GM21619 (cell line): ENCODE results near the gene ZCCHC17.
"Not testable (repeated sequence)": the region's sequence is repeated elsewhere in the genome, so short reads cannot be mapped to it uniquely, and the experiment has no call there.

Source experiments
- ATAC-seq: cut with Tn5 transposase; IDR thresholded peaks from one replicate; pipeline ENCODE4 v1.9.1; 2021; ENCODE audit not compliant: unreplicated experiment

Gene ZCCHC17

DNA sequence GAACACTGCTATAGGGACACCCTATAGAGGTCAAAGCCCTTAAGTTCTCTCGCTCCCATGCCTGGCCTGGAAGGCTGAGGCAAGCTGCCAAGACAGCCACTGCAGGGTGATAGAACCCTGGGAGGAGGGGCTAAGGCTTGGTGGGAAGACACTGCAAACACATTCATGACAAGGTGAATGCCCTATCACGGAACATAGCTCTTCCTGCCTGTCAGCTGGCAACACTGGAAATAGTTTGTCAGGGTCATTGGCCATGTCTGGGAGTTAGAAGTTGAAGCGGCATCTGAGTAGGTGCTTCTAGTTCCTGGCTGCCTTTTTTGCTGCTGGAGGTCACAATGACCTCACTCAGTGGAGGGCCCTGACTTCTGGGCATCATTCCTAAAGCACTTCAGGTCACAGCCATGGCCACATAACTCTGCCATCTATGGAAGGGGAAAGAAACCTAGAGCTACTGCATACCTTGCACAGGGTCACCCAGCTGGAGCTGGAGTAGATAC lies 71.8 kb downstream of the ZCCHC17 start:
- no peak for ATAC-seq

DNA sequence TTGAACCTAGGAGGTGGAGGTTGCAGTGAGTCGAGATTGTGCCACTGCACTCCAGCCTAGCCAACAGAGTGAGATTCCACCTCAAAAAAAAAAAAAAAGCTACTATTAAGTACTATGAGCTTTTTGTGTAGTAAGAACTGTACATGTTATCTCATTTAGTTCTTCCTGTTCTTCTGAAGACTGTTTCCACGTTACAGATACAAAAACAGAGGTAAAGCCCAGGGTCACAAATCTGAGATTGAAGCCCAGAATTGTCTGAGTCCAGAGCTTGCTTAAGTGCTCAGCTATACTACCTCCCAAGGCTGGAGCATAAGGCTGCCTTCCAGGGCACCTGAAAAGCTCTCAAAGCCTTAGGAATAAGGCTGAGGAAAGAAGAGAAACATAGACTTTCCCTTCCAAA lies 73.2 kb downstream of the ZCCHC17 start:
- ATAC-seq: no peak

DNA sequence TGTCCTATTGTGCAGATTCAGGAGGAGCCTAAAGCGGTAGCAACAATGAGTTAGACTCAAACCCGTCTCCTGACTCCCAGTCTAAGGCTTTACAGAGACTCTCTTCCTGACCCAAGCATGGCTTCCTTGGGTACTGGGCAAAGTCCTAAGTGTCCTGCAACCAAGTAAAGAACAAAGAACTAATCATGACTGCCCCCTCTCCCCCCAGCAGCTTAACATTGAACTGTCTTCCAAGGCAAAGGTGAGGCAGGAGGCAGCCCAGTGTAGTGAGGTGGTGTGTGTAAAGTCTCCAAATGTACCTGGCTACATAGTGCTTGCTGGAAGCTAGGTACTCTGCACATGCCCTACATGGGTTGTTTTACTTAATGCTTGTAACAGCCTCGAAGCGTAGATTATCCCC lies 73.7 kb downstream of the ZCCHC17 start:
- ATAC-seq: no peak

DNA sequence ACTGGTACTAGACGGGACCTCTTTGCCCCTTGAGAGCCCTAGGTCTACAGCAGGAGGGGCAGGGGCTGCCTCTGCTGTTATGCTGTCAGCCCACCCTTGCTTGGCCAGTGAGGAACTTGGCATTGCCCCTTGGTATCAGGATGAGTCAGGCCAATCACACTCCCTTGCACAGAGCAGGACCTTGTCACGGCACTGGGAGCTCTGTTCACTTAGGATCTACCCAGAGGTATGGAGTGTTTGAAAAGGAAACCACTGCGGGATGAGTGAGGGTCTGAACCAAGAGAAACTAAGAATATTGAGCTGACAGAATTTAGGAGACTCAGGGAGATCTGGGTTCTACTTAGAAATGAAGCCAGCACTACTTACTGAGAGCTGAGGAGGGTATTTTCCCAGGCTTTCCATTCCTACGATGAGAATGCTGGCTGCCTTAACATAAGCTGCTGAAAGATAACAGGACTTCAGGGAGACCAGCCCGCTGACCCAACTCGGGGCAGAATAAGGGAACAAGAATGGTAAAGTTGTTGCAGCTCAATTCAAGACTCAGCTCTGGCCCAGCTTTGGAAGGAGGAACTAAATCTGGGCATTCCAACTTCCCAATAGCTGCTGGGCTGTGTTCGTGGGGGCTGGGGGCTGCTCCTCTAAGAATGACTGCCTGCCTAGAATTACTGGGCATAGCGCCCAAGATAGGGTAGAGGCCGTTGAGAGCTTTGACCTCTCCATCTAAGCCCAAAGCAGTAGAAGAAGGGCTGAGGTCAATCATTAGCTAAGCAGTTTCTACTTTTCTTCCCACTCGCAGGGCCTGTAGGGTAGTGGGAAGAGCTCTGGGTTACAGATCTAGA lies 74.5 kb downstream of the ZCCHC17 start:
- ATAC-seq: no peak

DNA sequence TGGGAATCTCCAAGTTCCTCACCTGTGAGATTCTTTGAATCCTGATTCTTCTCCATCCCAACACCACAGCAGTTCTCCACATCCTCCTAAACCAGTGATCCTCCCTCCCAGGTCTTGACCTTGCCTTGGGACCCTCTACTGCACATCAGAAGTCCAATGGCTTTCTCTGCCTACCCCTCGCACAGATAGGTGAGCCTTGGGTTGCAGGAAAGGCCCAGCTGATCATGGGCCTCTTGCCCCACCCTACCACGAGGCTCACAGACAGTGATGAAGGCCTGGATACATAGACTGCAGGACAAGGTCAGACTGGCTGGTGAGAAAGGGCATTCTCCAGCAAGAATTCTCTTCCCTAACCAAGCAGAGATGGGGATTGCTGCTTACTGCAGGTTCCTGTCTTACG lies 75.2 kb downstream of the ZCCHC17 start:
- no peak for ATAC-seq

DNA sequence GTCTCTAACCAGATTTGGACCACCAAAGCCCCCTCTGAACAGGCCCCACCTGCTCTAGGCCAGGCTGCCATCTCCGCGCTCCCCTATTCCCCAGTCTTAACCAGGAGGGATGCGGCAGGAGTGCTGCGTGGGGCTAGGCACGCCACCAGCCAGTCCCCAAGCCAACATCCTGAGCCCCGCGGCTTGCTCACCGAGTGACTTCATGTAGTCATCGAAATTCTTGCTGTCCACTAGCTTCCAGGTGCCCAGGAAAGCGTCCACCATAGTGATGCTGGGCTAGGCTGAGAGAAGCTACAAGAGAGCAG lies 75.9 kb downstream of the ZCCHC17 start:
- no peak for ATAC-seq

DNA sequence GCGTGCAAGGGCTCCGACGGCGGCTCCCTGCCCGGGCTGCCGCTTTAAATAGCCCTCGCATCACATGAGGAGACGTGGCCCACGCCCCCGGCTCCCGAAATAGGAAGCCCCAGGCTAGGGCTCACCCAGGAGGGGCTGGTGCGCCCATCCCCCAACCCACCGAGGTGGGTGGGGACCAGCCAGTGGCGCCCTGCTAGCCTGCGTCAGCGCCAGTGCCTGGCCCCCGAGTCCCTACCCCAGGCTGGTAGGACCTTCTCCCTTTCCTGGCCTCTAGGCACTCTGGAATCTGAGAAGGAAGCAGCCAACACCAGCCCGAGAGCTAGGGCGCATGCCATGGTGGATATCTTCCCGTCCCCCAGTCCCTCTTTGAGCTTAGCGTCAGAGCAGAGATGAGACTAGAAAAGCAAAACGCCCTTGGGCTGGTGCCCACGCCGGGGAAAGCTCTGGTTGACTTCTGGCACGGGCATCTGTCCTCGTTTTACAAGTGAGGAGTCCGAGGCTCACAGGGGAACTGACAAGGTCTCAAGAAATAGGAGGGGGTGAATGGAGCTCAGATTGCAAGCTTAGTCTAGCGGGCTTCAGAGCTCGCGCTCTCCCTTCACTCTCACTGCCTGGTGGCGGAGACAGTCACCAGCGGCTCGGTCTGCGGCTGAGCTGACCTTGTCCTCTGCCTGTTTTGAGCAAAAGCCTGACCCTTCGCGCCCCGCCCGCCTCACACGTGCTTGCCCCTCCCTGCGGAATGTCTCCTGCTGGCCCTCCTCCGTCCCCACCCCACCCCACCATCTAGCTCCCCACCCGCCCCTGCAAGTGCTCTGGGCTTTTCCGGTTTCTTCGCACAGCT lies 76.4 kb downstream of the ZCCHC17 start, which contains the start of gene FABP3:
Gene FABP3, minus strand, starts transcription at position 21 of the 841 bp plus-strand sequence. CDS start 62 bp downstream, outside the sequence.
- ATAC-seq: no peak

DNA sequence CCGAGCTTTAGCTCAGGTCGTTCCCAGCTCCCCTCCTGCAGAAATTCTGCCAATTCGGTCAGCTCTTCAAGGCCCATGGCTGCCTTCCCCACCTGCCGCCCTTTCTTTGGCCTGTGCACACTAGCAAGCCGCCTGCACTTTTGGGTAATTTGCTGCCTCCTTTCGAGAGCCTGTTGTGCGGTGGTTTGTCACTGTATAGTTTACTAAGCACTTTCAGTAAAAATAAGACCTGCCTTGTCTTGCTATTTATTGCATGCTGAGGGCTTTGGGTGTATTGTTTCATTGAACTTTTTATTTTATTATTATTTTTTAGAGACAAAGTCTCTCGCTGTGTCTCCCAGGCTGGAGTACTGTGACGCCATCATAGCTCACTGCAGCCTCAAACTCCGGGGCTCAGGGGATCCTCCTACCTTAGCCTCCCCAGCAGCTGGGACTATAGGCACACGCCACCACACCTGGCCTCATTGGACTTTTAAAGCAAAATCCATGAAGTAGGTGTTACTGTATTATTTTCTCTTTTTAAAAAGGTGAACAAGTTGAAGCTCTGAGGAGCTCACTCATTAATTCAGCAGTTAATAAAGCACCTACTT lies 77.2 kb downstream of the ZCCHC17 start:
- ATAC-seq: no peak

DNA sequence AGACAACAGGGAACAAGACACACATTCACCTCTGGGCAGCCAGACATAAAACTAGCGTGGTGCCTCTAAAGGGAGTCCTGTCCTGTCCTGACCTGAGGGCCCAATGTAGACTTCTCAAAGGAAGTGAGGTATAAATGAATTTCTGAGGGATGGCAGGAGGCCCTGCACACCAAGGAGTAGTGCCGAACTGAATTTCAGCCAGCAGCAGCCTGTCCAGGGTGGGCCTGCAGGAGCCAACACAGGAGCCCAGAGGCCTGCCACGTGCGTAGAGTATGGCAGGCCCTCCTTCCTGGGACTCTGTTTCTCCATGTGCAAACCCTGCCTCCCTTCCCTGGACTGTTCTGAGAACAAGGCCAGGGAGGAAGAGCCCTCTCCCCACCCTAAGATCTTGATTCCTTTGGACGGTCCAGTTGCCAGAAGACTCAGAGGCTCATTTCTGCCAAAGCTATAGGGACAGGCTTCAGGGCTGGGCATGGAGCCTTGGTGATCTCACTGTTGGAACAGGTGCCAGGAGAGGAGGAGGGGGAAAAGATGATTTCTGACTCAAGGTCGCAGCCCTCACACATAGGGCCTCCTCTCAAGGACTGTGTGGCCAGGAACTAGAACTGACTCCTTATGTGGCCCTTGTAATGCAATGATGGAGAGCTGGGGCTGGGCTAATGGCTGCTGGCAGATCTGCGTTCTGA lies 77.8 kb downstream of the ZCCHC17 start:
- ATAC-seq: no peak

DNA sequence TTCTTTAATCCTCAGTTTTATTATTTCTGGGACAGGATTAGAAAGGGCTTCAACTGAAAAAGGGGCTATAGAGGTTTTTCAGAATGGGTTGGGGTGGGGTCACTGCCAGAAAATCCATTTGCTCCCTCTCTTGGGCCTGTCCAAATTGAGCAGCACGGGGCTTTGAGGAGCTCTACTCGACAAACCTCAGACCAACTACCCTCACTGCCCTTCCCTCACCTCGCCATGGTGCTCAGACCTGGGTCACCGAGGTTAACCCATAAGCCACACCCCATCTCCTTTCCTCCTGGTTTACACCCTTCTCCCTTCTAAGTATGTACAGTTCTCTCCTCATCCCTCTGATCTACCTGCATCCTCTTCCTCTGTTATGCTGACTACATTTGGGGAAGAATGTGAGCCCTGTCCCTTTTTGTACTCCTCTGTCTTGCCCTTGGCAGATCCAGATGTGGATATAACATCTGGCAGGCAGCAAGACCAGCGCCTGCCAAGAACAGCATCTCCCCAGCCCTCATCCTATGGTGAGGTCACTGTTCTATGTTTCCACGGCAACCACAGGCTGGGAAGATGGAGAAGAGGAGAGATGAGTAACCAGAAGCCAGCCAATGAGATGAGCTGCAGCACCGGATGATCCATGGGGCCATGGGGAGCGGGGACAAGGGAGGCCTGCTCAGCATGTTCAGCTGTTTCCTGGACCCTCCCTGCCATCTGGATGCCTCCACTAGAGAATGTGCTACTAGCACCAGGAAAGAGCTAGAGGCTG lies 79.7 kb downstream of the ZCCHC17 start:
- ATAC-seq: no peak

DNA sequence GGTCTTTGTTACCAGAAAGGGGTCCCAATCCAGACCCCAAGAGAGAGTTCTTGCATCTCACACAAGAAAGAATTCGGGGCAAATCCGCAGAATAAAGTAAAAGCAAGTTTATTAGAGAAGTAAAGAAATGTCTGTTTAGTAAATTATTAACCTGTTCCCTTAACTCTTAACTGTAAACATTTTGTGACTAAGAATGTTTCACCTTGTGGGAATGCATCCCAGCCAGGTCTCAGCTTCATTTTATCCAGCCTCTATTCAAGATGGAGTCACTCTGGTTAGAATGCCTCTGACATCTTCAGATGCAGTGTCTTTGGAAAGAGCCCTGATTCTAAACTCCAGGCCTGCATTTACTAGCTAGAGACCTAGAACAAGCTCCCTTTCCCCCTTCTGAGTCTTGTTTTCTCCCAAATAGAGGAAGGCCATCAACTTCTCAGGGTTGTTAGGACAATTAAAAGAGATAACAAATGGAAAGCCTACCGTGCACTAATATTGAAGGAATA lies 80.6 kb downstream of the ZCCHC17 start:
- ATAC-seq: no peak

DNA sequence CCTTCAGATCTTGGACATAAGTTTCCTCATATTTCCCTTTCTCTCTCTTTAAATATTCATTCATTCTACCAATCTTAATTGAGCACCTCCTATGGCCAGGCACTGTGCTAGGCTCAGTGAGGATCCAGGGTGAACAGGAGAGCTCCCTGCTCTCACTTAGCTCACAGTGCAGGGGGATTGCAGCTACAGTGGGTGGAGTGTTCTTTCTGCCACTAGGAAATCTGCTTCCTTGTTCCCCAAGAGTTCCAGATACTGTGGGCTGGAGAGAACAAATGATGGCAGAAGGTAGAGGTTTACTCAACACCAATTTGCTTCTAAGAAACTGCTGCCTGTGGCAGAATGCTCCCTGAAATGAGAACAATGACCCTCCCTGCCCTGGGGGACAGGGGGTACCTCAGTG lies 81.2 kb downstream of the ZCCHC17 start:
- no peak for ATAC-seq

DNA sequence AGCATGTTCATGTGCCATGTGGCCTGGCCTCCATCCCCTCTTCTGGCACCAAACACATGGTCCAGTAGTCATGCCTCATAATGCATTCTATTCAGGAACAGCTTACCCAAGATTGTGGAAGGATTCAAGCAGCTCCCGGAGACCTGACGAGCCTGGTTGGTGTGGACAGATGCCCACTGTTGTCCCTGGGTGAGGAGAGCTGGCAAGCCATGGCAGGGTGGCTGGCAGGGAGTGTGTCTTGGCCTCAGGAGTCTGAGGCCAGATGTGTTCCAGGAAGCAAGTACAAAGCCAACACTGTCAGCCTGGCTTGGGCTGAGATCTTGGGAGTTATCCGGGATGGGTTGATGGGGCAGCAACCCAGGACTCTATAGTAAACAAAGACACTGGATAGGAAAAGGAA lies 83.3 kb downstream of the ZCCHC17 start:
- no peak for ATAC-seq

DNA sequence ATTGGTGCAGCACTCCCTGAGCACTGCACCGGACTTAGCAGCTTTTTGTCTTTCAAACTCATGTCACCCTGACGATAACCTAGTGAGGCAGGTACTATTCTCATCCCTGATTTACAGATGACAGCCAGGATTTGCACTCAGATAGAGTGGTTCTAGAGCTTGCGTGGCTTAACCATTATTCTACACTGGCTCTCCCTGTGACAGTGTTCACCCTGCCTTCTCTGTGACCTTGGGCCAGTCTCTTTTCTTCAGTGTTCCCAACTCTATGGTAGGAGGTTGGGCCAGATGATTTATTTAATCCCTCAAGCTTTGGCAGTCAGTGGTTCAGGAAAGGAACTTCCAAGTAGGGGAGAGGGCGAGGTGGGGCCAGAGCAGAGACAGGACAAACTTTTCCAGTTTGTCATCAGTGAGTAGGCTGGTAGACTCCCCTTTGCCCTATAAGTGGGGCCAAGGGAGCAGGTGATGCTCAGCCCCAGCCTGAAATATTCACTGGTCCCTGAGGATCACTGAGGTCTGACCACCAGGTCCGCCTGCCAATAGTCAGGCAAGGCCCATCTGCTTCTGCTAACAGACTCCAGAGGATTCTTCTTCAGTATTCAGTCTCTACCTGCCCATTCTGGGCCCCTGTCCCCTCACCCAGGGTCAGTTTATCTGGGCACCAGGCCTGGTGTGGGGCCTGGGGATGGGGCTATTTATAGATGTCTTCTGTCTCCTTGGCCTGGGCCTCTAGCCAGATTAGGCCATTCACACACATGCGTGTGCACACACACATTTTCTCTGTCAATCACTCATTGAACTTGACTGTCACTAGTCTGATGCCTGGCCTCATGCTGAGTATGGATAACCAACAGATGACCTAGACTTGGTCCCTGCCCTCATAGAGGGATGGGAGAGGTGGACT lies 84.8 kb downstream of the ZCCHC17 start:
- no peak for ATAC-seq

DNA sequence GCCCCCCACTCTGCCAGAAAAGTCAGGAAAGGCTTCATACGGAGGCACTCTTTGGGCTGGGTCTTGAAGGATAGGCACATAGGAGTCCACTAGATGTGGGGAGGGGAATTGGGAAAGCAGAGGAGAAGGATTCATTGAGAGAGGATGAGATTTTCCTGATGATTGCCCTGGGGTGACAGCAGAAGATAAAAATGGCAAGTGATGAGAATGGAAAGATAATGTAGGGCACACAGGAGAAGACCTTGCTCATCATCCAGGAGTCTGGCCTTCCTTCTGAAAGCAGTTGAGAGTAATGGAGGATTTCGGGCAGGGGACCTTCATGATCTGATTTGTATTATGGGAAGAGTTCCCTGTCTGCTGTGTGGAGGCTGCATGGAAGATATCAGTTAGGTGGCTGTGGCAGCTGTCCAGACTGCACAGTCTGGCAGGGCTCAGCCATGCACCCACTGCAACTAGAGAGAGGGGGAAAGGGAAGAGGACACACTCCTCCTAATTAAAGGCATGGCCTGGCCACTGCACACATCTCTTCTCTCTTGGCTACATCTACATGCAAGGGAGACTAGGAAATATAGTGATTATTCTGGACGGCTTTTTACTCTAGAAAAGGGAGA lies 85.7 kb downstream of the ZCCHC17 start:
- no peak for ATAC-seq

DNA sequence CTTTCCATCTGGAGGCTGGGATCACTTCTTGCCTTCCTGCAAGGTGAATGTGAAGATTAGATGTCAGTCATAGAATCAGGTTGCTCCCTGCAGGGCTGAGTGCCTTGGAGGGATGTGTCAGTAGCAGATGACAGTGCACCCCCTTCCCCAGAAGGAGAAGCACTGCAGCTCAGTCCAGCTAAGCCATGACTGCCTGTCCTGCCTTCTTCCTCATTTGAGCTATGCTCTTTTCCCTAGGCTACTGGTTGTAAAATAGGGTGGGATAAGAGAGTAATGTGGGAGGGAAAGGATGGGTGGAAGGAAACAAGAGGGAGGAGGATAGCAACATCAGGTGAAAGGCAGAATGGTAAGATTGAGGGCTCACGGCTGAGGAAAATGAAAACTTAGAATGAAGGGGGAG lies 87.1 kb downstream of the ZCCHC17 start:
- ATAC-seq: no peak

DNA sequence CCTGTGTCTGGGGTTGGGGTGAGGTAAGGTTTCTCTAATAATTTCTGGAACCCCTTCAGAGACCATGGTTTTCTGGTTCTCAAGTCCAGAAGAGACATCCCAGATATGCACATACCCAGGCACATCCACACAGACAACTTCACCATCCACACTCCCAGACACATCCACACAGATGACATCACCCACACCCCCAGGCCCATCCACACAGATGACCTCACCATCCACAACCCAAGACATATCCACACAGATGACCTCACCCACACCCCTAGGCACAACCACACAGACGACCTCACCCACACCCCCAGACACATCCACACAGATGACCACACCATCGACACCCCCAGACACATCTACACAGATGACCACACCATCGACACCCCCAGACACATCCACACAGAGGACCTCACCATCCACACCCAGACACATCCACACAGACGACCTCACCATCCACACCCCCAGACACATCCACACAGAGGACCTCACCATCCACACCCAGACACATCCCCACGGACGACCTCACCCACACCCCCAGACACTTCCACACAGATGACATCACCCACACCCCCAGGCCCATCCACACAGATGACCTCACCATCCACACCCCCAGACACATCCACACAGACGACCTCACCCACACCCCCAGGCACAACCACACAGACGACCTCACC lies 89.9 kb downstream of the ZCCHC17 start:
- ATAC-seq: not testable (repeated sequence)

DNA sequence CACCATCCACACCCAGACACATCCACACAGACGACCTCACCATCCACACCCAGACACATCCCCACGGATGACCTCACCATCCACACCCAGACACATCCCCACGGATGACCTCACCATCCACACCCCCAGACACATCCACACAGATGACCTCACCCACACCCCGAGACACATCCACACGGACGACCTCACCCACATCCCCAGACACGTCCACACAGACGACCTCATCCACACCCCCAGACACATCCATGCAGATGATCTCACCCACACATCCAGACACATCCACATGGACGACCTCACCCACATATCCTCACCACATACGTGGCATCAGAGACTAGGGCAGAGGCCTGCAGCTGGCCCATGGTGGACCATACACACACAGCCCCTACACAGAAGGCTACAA lies 90.8 kb downstream of the ZCCHC17 start:
- no peak for ATAC-seq
